GM10266 (cell line): ENCODE measurements around the gene CHGA.

Source experiments
- DNase-seq: peaks from one replicate; pipeline ENCODE4 v3.0.0; 2012; ENCODE audit errors: extremely low spot score
- CTCF ChIP-seq: IDR thresholded peaks from 2 replicates; pipeline ENCODE4 v1.5.1; 2012; ENCODE audit warnings: mild to moderate bottlenecking, low read depth; ENCODE audit not compliant: control insufficient read depth, insufficient read depth; ENCODE audit errors: missing control alignments

Gene CHGA

GRCh38 chr14:92958373-92959188 is 35.6 kb downstream of the CHGA start:
- TF ChIP-seq CTCF: no peak
- DNase-seq: no peak

- no peak for DNase-seq
Observed at GRCh38 chr14:92959189-92959531, 36.2 kb downstream of the CHGA start.

GRCh38 chr14:92959761-92960680 is 37.1 kb downstream of the CHGA start:
- DNase-seq: no peak
- TF ChIP-seq CTCF: no peak

More at GRCh38 chr14:92959189-92959531, 36.2 kb downstream of the CHGA start:
- no peak for TF ChIP-seq CTCF

GRCh38 chr14:92960706-92961566 is 38.0 kb downstream of the CHGA start:
- TF ChIP-seq CTCF: no peak

GRCh38 chr14:92961567-92961855 is 38.6 kb downstream of the CHGA start:
- no peak for TF ChIP-seq CTCF
- no peak for DNase-seq

More at GRCh38 chr14:92960706-92961566, 38.0 kb downstream of the CHGA start:
- no peak for DNase-seq

- no peak for DNase-seq
- TF ChIP-seq CTCF: no peak
Observed at GRCh38 chr14:92962031-92962830, 39.3 kb downstream of the CHGA start.
